K562 (cell line): ENCODE data around the gene MAP3K7. TPM values are rescaled to one million over a fixed set of nuclear protein-coding genes. Genes with fewer than 3 reads are reported as not detected.

Source experiments
- ATAC-seq: fragments of 200-7000 bp; cut with Tn5 transposase; 3 replicates; pipeline ENCODE4 v1.9.1; 2020; ENCODE audit warnings: moderate library complexity
- BruUV-seq: library from RNA; stranded (reverse); fragments of 400-500 nt; replicated peaks from 2 replicates; lab custom pipeline; 2021; lab: Mats Ljungman, UMichigan
- CTCF ChIA-PET: fragments of 300-600 bp; formaldehyde crosslinking; extraction: SDS; loops from one replicate; lab custom pipeline; 2021; ENCODE audit warnings: low intra/inter-chr PET ratio; lab: Yijun Ruan, JAX
- POLR2A ChIA-PET: fragments of 300-600, 350-650 bp; sonication (Branson Sonifier 250); formaldehyde crosslinking; extraction: SDS; loops from one replicate; lab custom pipeline; 2021; ENCODE audit warnings: antibody characterized with exemption, inconsistent platforms; lab: Yijun Ruan, JAX
- DNase-seq, 4 experiments: peaks; one replicate each; pipeline versions ENCODE4 v3.0.0 to v3.0.0-alpha.2; 2011 to 2018; ENCODE audit warnings: low spot score in 3 of 4, mixed read lengths in 3 of 4; ENCODE audit errors: extremely low read depth in 1 of 4
- FAIRE-seq: peaks from 2 replicates; lab custom pipeline; 2011; peaks lifted over from hg19 to GRCh38; lab: Jason Lieb, UNC
- H2AFZ ChIP-seq: 2 replicates; pipeline ENCODE4 v1.6.0; 2011; ENCODE audit warnings: low read depth, low read length, control low read depth, inconsistent platforms
- H3K27ac ChIP-seq: fragments of 200-600 bp; 3 replicates; pipeline ENCODE4 v1.8.0; 2011; ENCODE audit warnings: low read depth, mild to moderate bottlenecking, control low read depth, inconsistent platforms, low read length, moderate library complexity, mixed read lengths; ENCODE audit errors: extremely low read depth
- H3K27me3 ChIP-seq, 2 experiments: fragments of 300-600 bp in 1 of 2; 2 replicates in 1 of 2; 3 replicates in 1 of 2; pipeline versions ENCODE4 v1.6.0 to v1.8.0; 2011; ENCODE audit warnings: inconsistent platforms in 2 of 2, low read length in 2 of 2, mild to moderate bottlenecking in 1 of 2, mixed read lengths in 1 of 2, moderate library complexity in 1 of 2; ENCODE audit not compliant: control insufficient read depth in 2 of 2, insufficient read depth in 2 of 2
- H3K36me3 ChIP-seq: fragments of 300-600 bp; 3 replicates; pipeline ENCODE4 v1.8.0; 2011; ENCODE audit warnings: mild to moderate bottlenecking, low read length, inconsistent platforms; ENCODE audit not compliant: control insufficient read depth, insufficient read depth
- H3K4me1 ChIP-seq, 2 experiments: fragments of 200-600 bp in 1 of 2; replicated peaks in 1 of 2; 2 replicates in 1 of 2; 3 replicates in 1 of 2; pipeline versions ENCODE4 v1.5.1 to v1.8.0; 2011; ENCODE audit warnings: inconsistent platforms in 2 of 2, low read length in 2 of 2, mild to moderate bottlenecking in 1 of 2, mixed read lengths in 1 of 2, moderate library complexity in 1 of 2; ENCODE audit not compliant: control insufficient read depth in 2 of 2, insufficient read depth in 2 of 2
- H3K4me2 ChIP-seq: 2 replicates; pipeline ENCODE4 v1.6.1; 2011; ENCODE audit warnings: low read length, control low read depth, inconsistent platforms, mixed read lengths; ENCODE audit not compliant: insufficient read depth
- H3K4me3 ChIP-seq: fragments of 200-600 bp; sonication (generic), shearing (Covaris generic); 2 replicates; pipeline ENCODE4 v1.5.1; 2016; ENCODE audit warnings: control low read depth, inconsistent platforms
- H3K79me2 ChIP-seq: fragments of 200-600 bp; 3 replicates; pipeline ENCODE4 v1.8.0; 2011; ENCODE audit warnings: low read length, inconsistent platforms; ENCODE audit not compliant: control insufficient read depth, insufficient read depth
- H3K9ac ChIP-seq, 2 experiments: 2 replicates each; pipeline versions ENCODE4 v1.6.0 to v1.6.1; 2011; ENCODE audit warnings: low read depth in 2 of 2, low read length in 2 of 2, control low read depth in 1 of 2, inconsistent platforms in 1 of 2, mild to moderate bottlenecking in 1 of 2, mixed read lengths in 1 of 2; ENCODE audit not compliant: insufficient read depth in 1 of 2
- H3K9me1 ChIP-seq: one replicate; pipeline ENCODE4 v1.6.0; 2011; ENCODE audit warnings: inconsistent platforms, mild to moderate bottlenecking, low read length, moderate library complexity; ENCODE audit not compliant: control insufficient read depth, insufficient read depth
- H3K9me3 ChIP-seq: replicated peaks from 2 replicates; pipeline ENCODE4 v1.5.1; 2011; ENCODE audit warnings: low read depth, low read length, inconsistent platforms; ENCODE audit not compliant: control insufficient read depth, insufficient read depth
- H4K20me1 ChIP-seq: replicated peaks from 2 replicates; pipeline ENCODE4 v1.6.1; 2011; ENCODE audit warnings: low read length, inconsistent platforms, mixed read lengths; ENCODE audit not compliant: control insufficient read depth, insufficient read depth
- CBFA2T3 ChIP-seq: fragments of 450-650 bp; IDR thresholded peaks from 2 replicates; pipeline ENCODE4 v1.6.1; 2017
- CEBPG ChIP-seq, 3 experiments: fragments of 200-800 bp in 1 of 3; sonication (Bioruptor generic) in 1 of 3; sonication (generic) in 1 of 3; formaldehyde crosslinking in 1 of 3; IDR thresholded peaks in 2 of 3; conservative IDR thresholded peaks in 1 of 3; 2 replicates each; pipeline versions ENCODE4 v1.6.1 to v1.8.0; 2016 to 2022; ENCODE audit warnings: missing compliant biosample characterization in 2 of 3, missing genetic modification characterization in 2 of 3, mild to moderate bottlenecking in 1 of 3, missing genetic modification reagents in 1 of 3
- CHD7 ChIP-seq: fragments of 200-600 bp; sonication (generic); IDR thresholded peaks from one replicate; pipeline ENCODE4 v1.6.1; 2012; ENCODE audit warnings: mild to moderate bottlenecking, low read depth, low read length, inconsistent platforms
- KLF6 ChIP-seq: fragments of 250-450 bp; sonication (Bioruptor Pico); IDR thresholded peaks from 2 replicates; pipeline ENCODE4 v1.4.0; 2020; ENCODE audit warnings: mild to moderate bottlenecking, moderate library complexity, borderline replicate concordance
- NUFIP1 ChIP-seq: fragments of 450-650 bp; IDR thresholded peaks from 2 replicates; pipeline ENCODE4 v1.6.1; 2018; ENCODE audit not compliant: partially characterized antibody
- ZNF551 ChIP-seq: fragments of 250-450 bp; sonication (Bioruptor Pico); IDR thresholded peaks from 2 replicates; pipeline ENCODE4 v1.5.0; 2021; ENCODE audit warnings: mild to moderate bottlenecking, moderate library complexity
- WGBS: fragments of 100-300 bp; shearing (Covaris generic); methylation state at CpG from one replicate; pipeline ENCODE4 v1.1.6; 2016; ENCODE audit warnings: low coverage, mixed read lengths; ENCODE audit not compliant: insufficient coverage; ENCODE audit errors: missing lambda C conversion rate; 5-methylcytosine and 5-hydroxymethylcytosine counted together
- in situ Hi-C: fragments of 300-500 bp; cut with MboI; formaldehyde crosslinking; loops from 4 replicates; pipeline ENCODE4 v1.15.0; 2018; ENCODE audit warnings: inconsistent platforms, mixed read lengths
- intact Hi-C: fragments of 100-400 bp; cut with micrococcal nuclease; formaldehyde crosslinking; loops from 2 replicates; pipeline ENCODE4 v1.14.2; 2022
- polyA plus RNA-seq, 8 experiments: library from polyadenylated mRNA; depleted of rRNA in 4 of 8; stranded (reverse) in 5 of 8; unstranded in 3 of 8; fragments of >200 nt; fragmentation: Nextera tagmentation in 2 of 8; fragmentation: Illumina TruSeq in 1 of 8; extraction: Ambion mirVana in 2 of 8; extraction: Trizol in 1 of 8; gene quantifications; 2 replicates each; pipeline versions ENCODE4 v1.2.1 to v1.2.3, GENCODE V29; 2011 to 2014; ENCODE audit warnings: inconsistent platforms in 1 of 8, missing spikeins in 1 of 8
- total RNA-seq, 7 experiments: library from RNA; depleted of rRNA in 6 of 7; stranded (reverse); fragments of >200 nt in 6 of 7; fragmentation: Illumina TruSeq in 2 of 7; extraction: Trizol in 2 of 7; gene quantifications; 2 replicates each; pipeline versions ENCODE4 v1.2.1 to v1.2.3, GENCODE V29; 2011 to 2021; ENCODE audit warnings: low replicate concordance in 1 of 7
- TF ChIP-seq, protein P1 (sequence below): fragments of 450-650 bp; IDR thresholded peaks from 2 replicates; pipeline ENCODE4 v1.6.1; 2017; ENCODE audit warnings: antibody characterized with exemption

The MAP3K7 gene
- total and polyA plus RNA-seq, 9 of the 15 experiments (the other 6 are each of a cell fraction or from before 2014, with no cell fraction given) = 13.4 to 60.9 (median 34.8) TPM

- H3K4me2 ChIP-seq = no peak overlapping the region
- H3K79me2 ChIP-seq = peaks cover 74% of the 10 kb centered on the region
- FAIRE-seq = no peak
- in situ Hi-C loops = no loop called here
- H3K27me3 ChIP-seq = no peaks in the 10 kb centered on the region
- BruUV-seq = no TSS peak
- peaks cover 0 to under 1% of the 10 kb centered on the region in 2 experiments; a peak in 2 of 5 replicates for H3K4me1 ChIP-seq
- H4K20me1 ChIP-seq = no peaks in the 10 kb centered on the region; the same call in 1 of the 2 replicates
- H3K9ac ChIP-seq = no peak overlapping the region
- 71% methylated on average over 1 of the region's 1 CpG for WGBS
- intact Hi-C loops = no loop called here
- no peak for DNase-seq
- ChIA-PET POLR2A (interaction anchor here (0.6 to 1.3 kb wide), 3 partner anchors 9 to 326 kb away, joined by 4 to 6 read pairs (median 6); no protein-coding TSS in a partner anchor), CTCF (no interaction called here)
- peaks cover 44% of the 10 kb centered on the region; the same call in 2 of the 3 replicates for H3K36me3 ChIP-seq
- no peak overlapping the region for H2AFZ ChIP-seq
- no peak for ATAC-seq
- H3K27ac ChIP-seq = no peak overlapping the region
- H3K9me3 ChIP-seq = no peaks in the 10 kb centered on the region
- no peak overlapping the region for H3K4me3 ChIP-seq
- no peaks in the 10 kb centered on the region for H3K9me1 ChIP-seq
- no peak for TF ChIP-seq CBFA2T3
- no peak for TF ChIP-seq KLF6
- TF ChIP-seq ZNF551 (CRISPR knock-in tag) = no peak
- TF ChIP-seq CHD7 = no peak
- TF ChIP-seq, protein P1, sequence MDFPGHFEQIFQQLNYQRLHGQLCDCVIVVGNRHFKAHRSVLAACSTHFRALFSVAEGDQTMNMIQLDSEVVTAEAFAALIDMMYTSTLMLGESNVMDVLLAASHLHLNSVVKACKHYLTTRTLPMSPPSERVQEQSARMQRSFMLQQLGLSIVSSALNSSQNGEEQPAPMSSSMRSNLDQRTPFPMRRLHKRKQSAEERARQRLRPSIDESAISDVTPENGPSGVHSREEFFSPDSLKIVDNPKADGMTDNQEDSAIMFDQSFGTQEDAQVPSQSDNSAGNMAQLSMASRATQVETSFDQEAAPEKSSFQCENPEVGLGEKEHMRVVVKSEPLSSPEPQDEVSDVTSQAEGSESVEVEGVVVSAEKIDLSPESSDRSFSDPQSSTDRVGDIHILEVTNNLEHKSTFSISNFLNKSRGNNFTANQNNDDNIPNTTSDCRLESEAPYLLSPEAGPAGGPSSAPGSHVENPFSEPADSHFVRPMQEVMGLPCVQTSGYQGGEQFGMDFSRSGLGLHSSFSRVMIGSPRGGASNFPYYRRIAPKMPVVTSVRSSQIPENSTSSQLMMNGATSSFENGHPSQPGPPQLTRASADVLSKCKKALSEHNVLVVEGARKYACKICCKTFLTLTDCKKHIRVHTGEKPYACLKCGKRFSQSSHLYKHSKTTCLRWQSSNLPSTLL = no peak
- TF ChIP-seq CEBPG (CRISPR knock-in tag; IDR thresholded peaks at IDR 0.05) = no peak
- no peak for TF ChIP-seq CEBPG (tag; conservative IDR thresholded peaks at IDR 0.05 in 1 of 2, IDR thresholded peaks at IDR 0.05 in 1 of 2)
- no peak for TF ChIP-seq NUFIP1
Measured at GRCh38 chr6:90578894-90579549, 7.8 kb downstream of the MAP3K7 start.
